Activated naive CD4-positive, alpha-beta T cell treated with anti-CD3 and anti-CD28 coated beads for 36 hours (primary cell): Measurements from ENCODE around the gene LUZP2. TPM values are rescaled to one million over a fixed set of nuclear protein-coding genes. Genes with fewer than 3 reads are reported as not detected.

ENCODE experiments used
- CTCF ChIA-PET: fragments of 350-600 bp; sonication (Branson Sonifier 250); formaldehyde crosslinking; loops from one replicate; lab custom pipeline; 2021; ENCODE audit warnings: antibody characterized with exemption; lab: Charles Lee
- DNase-seq: peaks from one replicate; pipeline ENCODE4 v3.0.0-alpha.2; 2020
- H3K27ac Mint-ChIP-seq: one replicate; pipeline ENCODE4 v1.8.0; 2021; ENCODE audit warnings: mild to moderate bottlenecking, mixed read lengths
- H3K27me3 Mint-ChIP-seq: one replicate; pipeline ENCODE4 v1.8.0; 2021; ENCODE audit warnings: low read depth, mixed read lengths
- H3K36me3 Mint-ChIP-seq: one replicate; pipeline ENCODE4 v1.8.0; 2021; ENCODE audit warnings: low read depth, mixed read lengths
- H3K4me1 Mint-ChIP-seq: one replicate; pipeline ENCODE4 v1.8.0; 2021; ENCODE audit warnings: low read depth, mixed read lengths
- H3K4me3 Mint-ChIP-seq: one replicate; pipeline ENCODE4 v1.8.0; 2021; ENCODE audit warnings: mild to moderate bottlenecking, moderate library complexity, mixed read lengths
- H3K9me3 Mint-ChIP-seq: one replicate; pipeline ENCODE4 v1.8.0; 2021; ENCODE audit warnings: mixed read lengths
- intact Hi-C: fragments of 100-400 bp; cut with micrococcal nuclease; formaldehyde crosslinking; loops from one replicate; pipeline ENCODE4 v1.15.1; 2023
- total RNA-seq, 2 experiments: library from RNA; stranded (reverse); gene quantifications; one replicate each; pipeline ENCODE4 v1.2.3, GENCODE V29; 2021

LUZP2 gene
- total RNA-seq, 2 experiments from 2014 or later = not detected

GRCh38 chr11:24704716-24705115 is 207.9 kb downstream of the LUZP2 start:
- CTCF ChIA-PET = no interaction called here
- Mint-ChIP-seq H3K4me3 (no peak overlapping the region), H3K27ac (no peak overlapping the region), H3K36me3 (no peaks in the 10 kb centered on the region), H3K9me3 (peaks cover 7% of the 10 kb centered on the region), H3K27me3 (no peaks in the 10 kb centered on the region), H3K4me1 (no peaks in the 10 kb centered on the region)
- no peak for DNase-seq
- intact Hi-C loops = no loop called here

GRCh38 chr11:24705474-24705873 is 208.6 kb downstream of the LUZP2 start:
- intact Hi-C loops = no loop called here
- DNase-seq = no peak
- H3K4me3 Mint-ChIP-seq = no peak overlapping the region
- no peaks in the 10 kb centered on the region for H3K4me1 Mint-ChIP-seq
- peaks cover 7% of the 10 kb centered on the region for H3K9me3 Mint-ChIP-seq
- CTCF ChIA-PET = no interaction called here
- H3K27ac Mint-ChIP-seq = no peak overlapping the region
- H3K27me3 Mint-ChIP-seq = no peaks in the 10 kb centered on the region
- H3K36me3 Mint-ChIP-seq = no peaks in the 10 kb centered on the region

DNA sequence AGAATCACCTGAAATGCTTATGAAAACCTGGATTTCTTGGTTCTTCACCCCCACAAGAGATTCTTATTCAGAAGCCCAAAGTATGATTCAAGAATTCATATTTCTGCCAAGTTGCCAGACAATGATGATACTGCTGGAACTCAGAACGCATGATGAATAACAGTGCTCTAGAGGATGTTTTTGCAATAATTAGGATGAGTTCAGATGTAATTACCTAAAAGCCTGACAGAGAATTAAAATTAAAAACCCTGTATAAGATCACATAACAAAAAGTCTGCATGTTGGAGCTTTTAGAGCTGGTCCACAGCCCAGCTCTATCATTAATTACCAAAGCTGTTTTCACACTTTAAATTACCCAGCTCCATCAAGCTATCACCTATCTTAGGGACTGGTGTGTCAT is 211.8 kb downstream of the LUZP2 start:
- CTCF ChIA-PET = no interaction called here
- H3K27ac Mint-ChIP-seq = no peak overlapping the region
- H3K4me1 Mint-ChIP-seq = no peaks in the 10 kb centered on the region
- no peak for DNase-seq
- intact Hi-C loops = no loop called here
- no peak overlapping the region for H3K4me3 Mint-ChIP-seq
- no peaks in the 10 kb centered on the region for H3K36me3 Mint-ChIP-seq
- peaks cover 4% of the 10 kb centered on the region for H3K9me3 Mint-ChIP-seq
- no peaks in the 10 kb centered on the region for H3K27me3 Mint-ChIP-seq

DNA sequence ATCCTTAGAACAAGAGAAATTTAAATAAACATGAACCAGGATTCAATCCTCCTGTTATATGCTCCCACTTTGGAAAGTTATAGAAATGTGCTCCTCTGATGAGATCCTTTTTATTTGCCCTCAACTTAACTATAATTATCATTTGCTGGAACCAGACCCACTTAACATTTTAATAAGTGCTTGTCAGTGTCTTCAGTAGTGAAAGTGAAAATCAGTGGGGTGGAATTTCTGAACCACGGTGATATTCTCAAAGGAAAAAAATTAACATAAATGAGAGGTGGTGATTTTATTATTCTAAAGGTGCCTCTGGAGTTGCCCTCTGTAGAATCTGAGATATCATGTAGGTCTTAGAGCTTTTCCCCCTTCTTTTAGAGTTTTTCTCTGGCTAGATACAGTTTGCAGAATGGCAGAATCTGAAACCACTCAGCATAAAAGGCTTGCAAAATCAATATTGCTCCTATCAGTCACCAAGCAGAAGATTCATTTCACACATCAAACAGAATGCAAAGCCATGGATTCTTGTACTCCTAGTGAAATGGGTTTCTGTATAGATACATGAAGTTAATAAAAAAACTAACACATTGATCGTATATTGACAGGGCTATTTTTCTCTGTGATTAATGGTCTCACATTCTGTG is 213.2 kb downstream of the LUZP2 start:
- DNase-seq = no peak
- no peaks in the 10 kb centered on the region for H3K27me3 Mint-ChIP-seq
- no peak overlapping the region for H3K27ac Mint-ChIP-seq
- intact Hi-C loops = no loop called here
- H3K4me1 Mint-ChIP-seq = no peaks in the 10 kb centered on the region
- CTCF ChIA-PET = no interaction called here
- H3K4me3 Mint-ChIP-seq = no peak overlapping the region
- H3K36me3 Mint-ChIP-seq = no peaks in the 10 kb centered on the region
- H3K9me3 Mint-ChIP-seq = peaks cover 2% of the 10 kb centered on the region

GRCh38 chr11:24714601-24715000 is 217.7 kb downstream of the LUZP2 start:
- no peak overlapping the region for H3K4me3 Mint-ChIP-seq
- H3K4me1 Mint-ChIP-seq = no peaks in the 10 kb centered on the region
- H3K9me3 Mint-ChIP-seq = peaks cover 5% of the 10 kb centered on the region
- intact Hi-C loops = no loop called here
- no peak for DNase-seq
- CTCF ChIA-PET = no interaction called here
- H3K36me3 Mint-ChIP-seq = no peaks in the 10 kb centered on the region
- no peaks in the 10 kb centered on the region for H3K27me3 Mint-ChIP-seq
- H3K27ac Mint-ChIP-seq = no peak overlapping the region

DNA sequence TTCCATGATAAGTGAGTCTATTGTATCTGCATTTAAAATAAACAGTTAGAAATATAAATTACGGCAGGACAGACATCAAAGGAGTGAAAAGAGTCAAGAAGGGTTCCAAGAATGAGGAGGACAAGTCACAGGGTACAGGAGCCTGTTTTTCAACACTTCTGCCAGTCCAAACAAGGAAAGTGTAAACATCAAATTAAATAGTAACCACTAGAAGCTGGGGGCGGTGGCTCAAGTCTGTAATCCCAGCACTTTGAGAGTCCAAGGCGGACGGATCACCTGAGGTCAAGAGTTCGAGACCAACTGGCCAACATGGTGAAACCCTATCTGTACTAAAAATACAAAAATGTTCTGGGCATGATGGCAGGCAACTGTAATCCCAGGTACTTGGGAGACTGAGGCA is 219.6 kb downstream of the LUZP2 start:
- no peak overlapping the region for H3K27ac Mint-ChIP-seq
- H3K9me3 Mint-ChIP-seq = peaks cover 5% of the 10 kb centered on the region
- DNase-seq = no peak
- H3K27me3 Mint-ChIP-seq = no peaks in the 10 kb centered on the region
- no peaks in the 10 kb centered on the region for H3K36me3 Mint-ChIP-seq
- no peak overlapping the region for H3K4me3 Mint-ChIP-seq
- intact Hi-C loops = no loop called here
- CTCF ChIA-PET = no interaction called here
- H3K4me1 Mint-ChIP-seq = no peaks in the 10 kb centered on the region

DNA sequence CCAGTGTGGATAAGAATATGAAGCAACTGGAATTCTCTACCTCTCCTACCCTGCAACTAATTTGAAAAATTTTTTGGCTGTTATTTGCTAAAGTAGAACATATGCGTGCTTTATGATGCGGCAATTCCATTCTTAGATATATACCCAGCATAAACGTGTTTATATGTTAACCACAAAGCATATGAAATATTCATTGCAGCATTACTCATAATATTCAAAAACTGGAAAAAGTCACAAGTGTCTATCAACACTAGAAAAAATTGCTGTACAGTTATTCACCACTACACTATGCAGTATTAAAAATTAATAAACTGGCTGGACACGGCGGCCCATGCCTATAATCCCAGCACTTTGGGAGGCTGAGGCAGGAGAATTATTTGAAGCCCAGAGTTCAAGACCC is 226.4 kb downstream of the LUZP2 start:
- Mint-ChIP-seq H3K27me3 (no peaks in the 10 kb centered on the region), H3K9me3 (no peaks in the 10 kb centered on the region)

DNA sequence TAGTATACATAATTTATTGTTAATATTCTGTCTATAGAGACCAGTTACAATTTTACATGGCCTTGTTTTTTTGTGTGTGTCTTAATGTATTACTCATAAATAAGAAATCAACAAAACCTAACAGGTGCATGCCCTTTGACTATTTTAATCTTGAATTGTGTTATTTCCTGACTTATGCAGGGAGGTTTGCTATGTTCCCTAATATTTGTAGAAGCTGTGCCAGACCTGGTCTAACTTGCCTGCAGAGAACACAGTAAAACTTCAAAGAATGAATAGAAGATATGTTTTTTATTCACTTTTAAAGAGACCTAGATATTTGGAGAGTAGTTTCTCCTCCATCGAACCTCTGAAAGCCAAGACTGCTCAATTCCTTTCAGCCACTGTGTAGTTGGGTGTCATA is 234.7 kb downstream of the LUZP2 start:
- Mint-ChIP-seq H3K9me3 (peaks cover 4% of the 10 kb centered on the region), H3K27me3 (no peaks in the 10 kb centered on the region), H3K4me1 (no peaks in the 10 kb centered on the region), H3K36me3 (no peaks in the 10 kb centered on the region), H3K27ac (no peak overlapping the region), H3K4me3 (no peak overlapping the region)
- DNase-seq = no peak
- intact Hi-C loops = no loop called here
- CTCF ChIA-PET = no interaction called here

More for the DNA sequence above, 226.4 kb downstream of the LUZP2 start:
- Mint-ChIP-seq H3K4me3 (no peak overlapping the region), H3K4me1 (no peaks in the 10 kb centered on the region), H3K36me3 (no peaks in the 10 kb centered on the region), H3K27ac (no peak overlapping the region)
- DNase-seq = no peak
- intact Hi-C loops = no loop called here
- CTCF ChIA-PET = no interaction called here

GRCh38 chr11:24734742-24735237 is 237.9 kb downstream of the LUZP2 start:
- Mint-ChIP-seq H3K36me3 (no peaks in the 10 kb centered on the region), H3K9me3 (peaks cover 2% of the 10 kb centered on the region), H3K27ac (no peak overlapping the region), H3K4me3 (no peak overlapping the region), H3K27me3 (no peaks in the 10 kb centered on the region), H3K4me1 (no peaks in the 10 kb centered on the region)
- intact Hi-C loops = no loop called here
- no peak for DNase-seq
- CTCF ChIA-PET = no interaction called here

- H3K27ac Mint-ChIP-seq = no peak overlapping the region
- no peak overlapping the region for H3K4me3 Mint-ChIP-seq
- CTCF ChIA-PET = no interaction called here
- DNase-seq = no peak
- intact Hi-C loops = no loop called here
- H3K9me3 Mint-ChIP-seq = peaks cover under 1% of the 10 kb centered on the region
- no peaks in the 10 kb centered on the region for H3K27me3 Mint-ChIP-seq
- H3K4me1 Mint-ChIP-seq = no peaks in the 10 kb centered on the region
- no peaks in the 10 kb centered on the region for H3K36me3 Mint-ChIP-seq
Measured at GRCh38 chr11:24738972-24739371, 242.1 kb downstream of the LUZP2 start.

DNA sequence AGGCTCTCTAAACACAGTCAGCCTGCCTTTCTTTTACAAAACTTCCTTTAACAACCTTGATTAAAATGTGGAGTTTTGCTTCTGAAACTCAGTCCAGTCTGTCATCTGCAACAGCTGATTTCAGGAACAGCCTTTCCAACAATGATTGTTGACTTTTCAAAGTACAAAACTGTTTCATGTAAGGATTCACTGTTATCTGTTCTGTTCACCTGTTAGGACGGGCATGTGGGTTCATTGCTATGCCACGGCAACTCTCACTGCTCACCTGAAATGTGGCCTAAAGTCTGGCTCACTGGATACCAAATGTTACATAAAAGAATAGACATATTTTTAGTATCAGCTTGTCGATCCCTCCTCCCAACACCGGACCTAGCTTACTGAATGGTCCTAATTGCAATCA is 242.8 kb downstream of the LUZP2 start:
- no peaks in the 10 kb centered on the region for H3K27me3 Mint-ChIP-seq
- H3K4me3 Mint-ChIP-seq = no peak overlapping the region
- no peak for DNase-seq
- no peaks in the 10 kb centered on the region for H3K4me1 Mint-ChIP-seq
- peaks cover 2% of the 10 kb centered on the region for H3K9me3 Mint-ChIP-seq
- H3K36me3 Mint-ChIP-seq = no peaks in the 10 kb centered on the region
- H3K27ac Mint-ChIP-seq = no peak overlapping the region
- intact Hi-C loops = no loop called here
- CTCF ChIA-PET = no interaction called here

DNA sequence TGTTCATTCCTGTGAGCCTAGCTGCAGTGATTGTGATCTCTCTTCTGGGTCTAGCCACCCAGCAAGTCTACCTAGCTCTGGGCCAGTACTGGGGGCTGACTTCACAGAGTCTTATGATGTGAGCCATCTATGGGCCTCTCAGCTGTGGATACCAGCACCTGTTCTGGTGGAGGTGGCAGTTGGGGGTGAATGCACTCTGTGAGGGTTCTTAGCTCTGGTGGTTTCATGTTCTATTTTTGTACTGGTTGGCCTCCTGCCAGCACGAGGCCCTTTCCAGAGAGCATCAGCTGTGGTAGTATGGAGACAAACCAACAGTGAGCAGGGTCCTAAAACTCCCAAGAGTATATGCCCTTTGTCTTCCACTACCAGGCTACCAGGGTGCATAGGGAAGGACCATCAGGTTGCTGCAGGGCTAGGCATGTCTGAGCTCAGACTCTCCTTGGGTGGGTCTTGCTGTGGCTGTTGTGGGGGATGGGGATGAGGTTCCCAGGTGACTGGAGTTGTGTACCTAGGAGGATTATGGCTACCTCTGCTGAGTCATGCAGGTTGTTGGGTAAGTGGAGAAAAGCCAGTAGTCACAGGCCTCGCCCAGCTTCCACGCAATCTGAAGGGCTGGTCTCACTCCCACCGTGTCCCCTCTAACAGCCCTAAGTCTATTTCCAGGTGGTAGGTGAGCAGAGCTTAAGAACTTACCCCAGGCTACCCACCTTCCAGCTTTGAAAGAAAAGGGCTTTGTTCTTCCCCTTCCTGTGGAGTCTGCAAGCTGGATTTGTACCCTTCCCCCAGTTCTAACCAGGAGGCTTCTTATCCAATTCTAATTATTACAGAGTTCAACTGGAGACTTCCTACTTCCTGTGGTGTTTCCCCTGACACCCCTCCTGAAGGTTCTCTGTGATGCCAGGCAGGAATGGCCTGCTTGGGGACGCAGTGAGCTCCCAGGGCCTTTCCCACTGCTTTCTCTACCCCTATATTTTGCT is 250.7 kb downstream of the LUZP2 start:
- H3K4me3 Mint-ChIP-seq = no peak overlapping the region
- no peak for DNase-seq
- CTCF ChIA-PET = no interaction called here

GRCh38 chr11:24748261-24748660 is 251.4 kb downstream of the LUZP2 start:
- DNase-seq = no peak
- H3K27ac Mint-ChIP-seq = no peak overlapping the region
- H3K4me1 Mint-ChIP-seq = no peaks in the 10 kb centered on the region
- intact Hi-C loops = no loop called here
- CTCF ChIA-PET = no interaction called here
- no peaks in the 10 kb centered on the region for H3K27me3 Mint-ChIP-seq
- H3K4me3 Mint-ChIP-seq = no peak overlapping the region
- peaks cover 6% of the 10 kb centered on the region for H3K9me3 Mint-ChIP-seq
- H3K36me3 Mint-ChIP-seq = no peaks in the 10 kb centered on the region

More for the DNA sequence above, 250.7 kb downstream of the LUZP2 start:
- no peaks in the 10 kb centered on the region for H3K27me3 Mint-ChIP-seq
- H3K27ac Mint-ChIP-seq = no peak overlapping the region
- no peaks in the 10 kb centered on the region for H3K4me1 Mint-ChIP-seq
- peaks cover 6% of the 10 kb centered on the region for H3K9me3 Mint-ChIP-seq
- H3K36me3 Mint-ChIP-seq = no peaks in the 10 kb centered on the region
- intact Hi-C loops = no loop called here
